Body of pancreas (tissue), 4 donors: ENCODE measurements around the gene BICRA. TPM values are rescaled to one million over a fixed set of nuclear protein-coding genes. Genes with fewer than 3 reads are reported as not detected.

Source experiments
- ATAC-seq: fragments of 150-250 bp; one replicate; pipeline ENCODE4 v1.9.1; 2016
- DNase-seq, 4 donors: peaks; one replicate each; pipeline ENCODE4 v3.0.0-alpha.2; 2019
- H3K27ac ChIP-seq, 4 donors: fragments of 200-600 bp; sonication (generic); 1 replicate in 3 of 4; 2 replicates in 1 of 4; pipeline versions ENCODE4 v1.5.1 to v1.6.1; 2016 to 2019; ENCODE audit warnings: mild to moderate bottlenecking in 1 of 4, mixed read lengths in 1 of 4, moderate library complexity in 1 of 4
- H3K27me3 ChIP-seq, 2 donors: fragments of 200-600 bp; sonication (generic); one replicate each; pipeline ENCODE4 v1.6.0; 2016; ENCODE audit warnings: mild to moderate bottlenecking in 1 of 2
- H3K36me3 ChIP-seq, 2 donors: fragments of 200-600 bp; sonication (generic); replicated peaks in 1 of 2; 2 replicates each; pipeline ENCODE4 v1.5.1; 2016; ENCODE audit warnings: low read depth in 2 of 2; ENCODE audit not compliant: insufficient read depth in 1 of 2
- H3K4me1 ChIP-seq: fragments of 200-600 bp; sonication (generic); one replicate; pipeline ENCODE4 v1.6.0; 2016
- H3K4me3 ChIP-seq, 2 donors: fragments of 200-600 bp; sonication (generic); 1 replicate in 1 of 2; 2 replicates in 1 of 2; pipeline ENCODE4 v1.5.1; 2016 to 2019
- H3K9me3 ChIP-seq, 3 donors: fragments of 200-600 bp; sonication (generic); 1 replicate in 2 of 3; 2 replicates in 1 of 3; pipeline ENCODE4 v1.5.1; 2016
- CTCF ChIP-seq, 7 experiments: fragments of 450-650 bp in 4 of 7; fragments of 200-600 bp in 3 of 7; sonication (generic) in 3 of 7; IDR thresholded peaks; one replicate each; pipeline ENCODE4 v1.5.1; 2016 to 2019; ENCODE audit warnings: antibody characterized with exemption in 7 of 7
- POLR2A ChIP-seq, 3 donors: fragments of 450-650 bp; IDR thresholded peaks; one replicate each; pipeline ENCODE4 v1.6.1; 2016; ENCODE audit warnings: antibody characterized with exemption in 3 of 3, mild to moderate bottlenecking in 2 of 3
- WGBS, 2 donors: methylation state at CpG; one replicate each; pipeline ENCODE4 v1.1.5; 2017; 5-methylcytosine and 5-hydroxymethylcytosine counted together
- intact Hi-C: fragments of 100-400 bp; cut with DNase I; formaldehyde crosslinking; loops from one replicate; pipeline ENCODE4 v1.15.1; 2023
- total RNA-seq, 2 donors: library from RNA; depleted of rRNA; stranded (reverse); fragments of >200 nt; gene quantifications; one replicate each; pipeline ENCODE4 v1.1.0, GENCODE V29; 2016

The BICRA gene
- total RNA-seq, 2 donors from 2014 or later: 2.6 to 26.4 TPM

- ATAC-seq (no peak), DNase-seq (no peak)
- WGBS, 2 donors: 72 to 76% methylated on average over 12 of the region's 12 CpGs
- Histone ChIP-seq H3K9me3 (no peaks in the 10 kb centered on the region), H3K4me3 (no peak overlapping the region), H3K27ac (no peak overlapping the region), H3K36me3 (no peaks in the 10 kb centered on the region), H3K4me1 (peaks cover 30% of the 10 kb centered on the region), H3K27me3 (no peaks in the 10 kb centered on the region)
- intact Hi-C loops: no loop called here
- TF ChIP-seq CTCF (IDR thresholded peaks at IDR 0.05) (no peak), POLR2A (IDR thresholded peaks at IDR 0.05) (no peak)
Measured at GRCh38 chr19:47623151-47623920, 14.4 kb downstream of the BICRA start.

- Histone ChIP-seq H3K9me3 (no peaks in the 10 kb centered on the region), H3K4me3 (no peak overlapping the region), H3K27me3 (no peaks in the 10 kb centered on the region), H3K36me3 (no peaks in the 10 kb centered on the region), H3K27ac (no peak overlapping the region), H3K4me1 (peaks cover 25% of the 10 kb centered on the region)
- no peak for TF ChIP-seq CTCF (IDR thresholded peaks at IDR 0.05)
- no peak for TF ChIP-seq POLR2A (IDR thresholded peaks at IDR 0.05)
- no peak for DNase-seq
- ATAC-seq: no peak
- 71% methylated on average over 17 to 18 of the region's 18 CpGs for WGBS, 2 donors
- intact Hi-C loops: no loop called here
Measured at GRCh38 chr19:47623921-47624391, 15.0 kb downstream of the BICRA start.

GRCh38 chr19:47625650-47626049 is 16.7 kb downstream of the BICRA start:
- 74 to 83% methylated on average over 7 of the region's 7 CpGs for WGBS, 2 donors

GRCh38 chr19:47626238-47626637 is 17.3 kb downstream of the BICRA start:
- TF ChIP-seq CTCF (IDR thresholded peaks at IDR 0.05): no peak
- no peak for TF ChIP-seq POLR2A (IDR thresholded peaks at IDR 0.05)
- H3K9me3 ChIP-seq: no peaks in the 10 kb centered on the region
- no peak overlapping the region for H3K4me3 ChIP-seq
- DNase-seq (no peak), ATAC-seq (no peak)
- intact Hi-C loops: no loop called here
- no peak overlapping the region for H3K27ac ChIP-seq
- peaks cover 17% of the 10 kb centered on the region for H3K4me1 ChIP-seq
- H3K36me3 ChIP-seq: no peaks in the 10 kb centered on the region
- WGBS, 2 donors: 79 to 83% methylated on average over 8 of the region's 8 CpGs
- no peaks in the 10 kb centered on the region for H3K27me3 ChIP-seq

More at GRCh38 chr19:47625650-47626049, 16.7 kb downstream of the BICRA start:
- intact Hi-C loops: no loop called here
- Histone ChIP-seq H3K36me3 (no peaks in the 10 kb centered on the region), H3K27ac (no peak overlapping the region), H3K4me1 (peaks cover 17% of the 10 kb centered on the region), H3K9me3 (no peaks in the 10 kb centered on the region), H3K4me3 (no peak overlapping the region), H3K27me3 (no peaks in the 10 kb centered on the region)
- no peak for TF ChIP-seq CTCF (IDR thresholded peaks at IDR 0.05)
- no peak for TF ChIP-seq POLR2A (IDR thresholded peaks at IDR 0.05)
- no peak for DNase-seq
- ATAC-seq: no peak
